Vagina (tissue), 2 donors: ENCODE results near the gene SP1. TPM values are rescaled to one million over a fixed set of nuclear protein-coding genes. Genes with fewer than 3 reads are reported as not detected.

Experiments
- DNase-seq, 2 donors: peaks; one replicate each; pipeline ENCODE4 v3.0.0-alpha.2; 2017; ENCODE audit errors: extremely low spot score in 2 of 2
- H3K27ac ChIP-seq: fragments of 200-600 bp; sonication (generic); one replicate; pipeline ENCODE4 v1.5.1; 2019
- H3K27me3 ChIP-seq: fragments of 200-600 bp; sonication (generic); one replicate; pipeline ENCODE4 v1.5.1; 2019
- H3K36me3 ChIP-seq, 2 donors: fragments of 200-600 bp; sonication (generic); one replicate each; pipeline ENCODE4 v1.5.1; 2017 to 2019
- H3K4me1 ChIP-seq: fragments of 200-600 bp; sonication (generic); one replicate; pipeline ENCODE4 v1.5.1; 2019
- H3K4me3 ChIP-seq, 2 donors: fragments of 200-600 bp; sonication (generic); 1 replicate in 1 of 2; 2 replicates in 1 of 2; pipeline ENCODE4 v1.5.1; 2016 to 2019
- H3K9me3 ChIP-seq: fragments of 200-600 bp; sonication (generic); one replicate; pipeline ENCODE4 v1.5.1; 2019
- POLR2A ChIP-seq, 2 donors: fragments of 450-650 bp; IDR thresholded peaks; one replicate each; pipeline ENCODE4 v1.6.1; 2017; ENCODE audit warnings: antibody characterized with exemption in 2 of 2, mild to moderate bottlenecking in 2 of 2, moderate library complexity in 2 of 2
- POLR2AphosphoS5 ChIP-seq, 2 donors: sonication (generic); formaldehyde crosslinking; IDR thresholded peaks; one replicate each; pipeline ENCODE4 v1.9.0; 2017; ENCODE audit warnings: antibody characterized with exemption in 2 of 2, mild to moderate bottlenecking in 2 of 2, low read depth in 1 of 2; ENCODE audit not compliant: insufficient read depth in 1 of 2
- intact Hi-C: fragments of 100-400 bp; cut with DNase I; formaldehyde crosslinking; loops from one replicate; pipeline ENCODE4 v1.15.1; 2023
- total RNA-seq: library from RNA; depleted of rRNA; stranded (reverse); fragments of >200 nt; gene quantifications from one replicate; pipeline ENCODE4 v1.2.3, GENCODE V29; 2016
- TF ChIP-seq, protein P1 (sequence below), 3 experiments: fragments of 450-650 bp in 2 of 3; fragments of 200-600 bp in 1 of 3; sonication (generic) in 1 of 3; IDR thresholded peaks; one replicate each; pipeline ENCODE4 v1.5.1; 2017 to 2019; ENCODE audit warnings: antibody characterized with exemption in 3 of 3, mild to moderate bottlenecking in 2 of 3, moderate library complexity in 2 of 3

SP1 gene
- total RNA-seq, 1 donor from 2014 or later: 76.1 TPM

DNA sequence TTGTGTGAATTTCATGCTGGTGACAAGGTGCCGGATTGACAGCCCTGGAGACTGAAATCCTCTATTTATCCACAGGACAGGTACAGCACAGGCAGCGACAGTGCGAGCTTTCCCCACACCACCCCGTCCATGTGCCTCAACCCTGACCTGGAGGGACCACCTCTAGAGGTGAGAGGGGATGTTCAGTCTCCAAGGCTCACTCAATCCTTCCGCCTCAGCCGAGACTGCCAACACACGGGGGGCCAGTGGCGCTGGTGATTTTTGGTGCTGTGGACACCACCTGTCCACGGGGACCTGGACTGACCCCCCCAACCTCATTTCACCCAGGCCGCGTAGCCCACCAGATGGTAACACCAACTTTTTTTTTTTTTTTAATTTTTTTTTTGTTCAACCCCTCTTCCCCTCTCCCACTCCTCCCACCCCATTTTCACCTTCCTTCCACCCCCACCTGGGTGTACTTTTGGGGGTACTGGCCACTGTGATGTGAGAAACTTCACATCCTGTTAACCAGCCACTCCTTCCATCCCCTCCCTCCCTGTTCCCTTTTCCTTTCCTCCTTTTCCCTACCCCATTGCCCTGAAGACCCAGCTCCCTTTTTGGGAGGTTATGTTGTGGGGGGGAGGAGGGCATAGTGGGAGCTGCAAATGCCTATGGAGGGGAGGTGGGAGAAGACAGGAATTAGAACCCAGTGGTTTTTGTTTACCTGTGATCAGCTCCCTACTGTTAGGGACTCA is 84.9 kb downstream of the SP1 start:
- Histone ChIP-seq H3K4me1 (peaks cover 12% of the 10 kb centered on the region), H3K27ac (no peak overlapping the region), H3K36me3 (peaks cover 4 to 100% of the 10 kb centered on the region in 2 donors), H3K27me3 (no peaks in the 10 kb centered on the region), H3K9me3 (no peaks in the 10 kb centered on the region), H3K4me3 (no peak overlapping the region)
- intact Hi-C loops: no loop called here
- no peak for TF ChIP-seq POLR2AphosphoS5 (IDR thresholded peaks at IDR 0.05; ENCODE audit: insufficient read depth in 1 of 2, low read depth in 1 of 2)
- TF ChIP-seq, protein P1, sequence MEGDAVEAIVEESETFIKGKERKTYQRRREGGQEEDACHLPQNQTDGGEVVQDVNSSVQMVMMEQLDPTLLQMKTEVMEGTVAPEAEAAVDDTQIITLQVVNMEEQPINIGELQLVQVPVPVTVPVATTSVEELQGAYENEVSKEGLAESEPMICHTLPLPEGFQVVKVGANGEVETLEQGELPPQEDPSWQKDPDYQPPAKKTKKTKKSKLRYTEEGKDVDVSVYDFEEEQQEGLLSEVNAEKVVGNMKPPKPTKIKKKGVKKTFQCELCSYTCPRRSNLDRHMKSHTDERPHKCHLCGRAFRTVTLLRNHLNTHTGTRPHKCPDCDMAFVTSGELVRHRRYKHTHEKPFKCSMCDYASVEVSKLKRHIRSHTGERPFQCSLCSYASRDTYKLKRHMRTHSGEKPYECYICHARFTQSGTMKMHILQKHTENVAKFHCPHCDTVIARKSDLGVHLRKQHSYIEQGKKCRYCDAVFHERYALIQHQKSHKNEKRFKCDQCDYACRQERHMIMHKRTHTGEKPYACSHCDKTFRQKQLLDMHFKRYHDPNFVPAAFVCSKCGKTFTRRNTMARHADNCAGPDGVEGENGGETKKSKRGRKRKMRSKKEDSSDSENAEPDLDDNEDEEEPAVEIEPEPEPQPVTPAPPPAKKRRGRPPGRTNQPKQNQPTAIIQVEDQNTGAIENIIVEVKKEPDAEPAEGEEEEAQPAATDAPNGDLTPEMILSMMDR (IDR thresholded peaks at IDR 0.05): no peak
- no peak for TF ChIP-seq POLR2A (IDR thresholded peaks at IDR 0.05)
- DNase-seq: no peak

DNA sequence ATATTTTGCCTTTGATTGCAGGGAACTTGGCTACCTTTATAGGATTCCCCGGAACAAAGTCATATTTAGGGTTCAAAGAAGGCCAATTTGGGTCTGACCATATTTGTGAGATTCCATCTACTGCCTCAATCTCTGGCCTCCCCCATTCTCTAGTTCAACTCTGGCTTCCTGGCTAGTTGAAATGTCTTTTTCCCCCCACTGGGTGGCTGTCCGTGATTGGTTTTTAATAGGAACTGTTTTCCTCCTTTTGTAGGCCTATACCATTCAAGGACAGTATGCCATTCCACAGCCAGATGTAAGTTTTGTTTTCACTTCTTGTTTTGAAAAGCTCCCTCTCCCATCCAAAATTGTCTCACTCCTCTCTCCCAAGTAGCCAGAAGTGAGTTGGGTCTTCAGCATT is 85.7 kb downstream of the SP1 start:
- Histone ChIP-seq H3K4me1 (peaks cover 12% of the 10 kb centered on the region), H3K4me3 (no peak overlapping the region), H3K9me3 (no peaks in the 10 kb centered on the region), H3K27me3 (no peaks in the 10 kb centered on the region), H3K27ac (no peak overlapping the region), H3K36me3 (peaks cover 4 to 100% of the 10 kb centered on the region in 2 donors)
- TF ChIP-seq, protein P1 (IDR thresholded peaks at IDR 0.05): no peak
- no peak for TF ChIP-seq POLR2AphosphoS5 (IDR thresholded peaks at IDR 0.05; ENCODE audit: insufficient read depth in 1 of 2, low read depth in 1 of 2)
- no peak for TF ChIP-seq POLR2A (IDR thresholded peaks at IDR 0.05)
- DNase-seq: no peak
- intact Hi-C loops: no loop called here

Other genes starting within 250 kb of the SP1 start
- 12.8 TPM for gene ZNF740, start 199.5 kb upstream of the SP1 start, total RNA-seq
- gene CSAD, start 199.3 kb upstream of the SP1 start, total RNA-seq: 44.9 TPM
- 3.7 TPM for gene ITGB7, start 172.9 kb upstream of the SP1 start, total RNA-seq
- gene RARG, start 148.0 kb upstream of the SP1 start, total RNA-seq: 79.1 TPM
- gene ESPL1, start 111.9 kb upstream of the SP1 start, total RNA-seq: 17.7 TPM
- 673 TPM for gene PFDN5, start 84.6 kb upstream of the SP1 start, total RNA-seq
- gene MYG1, start 80.5 kb upstream of the SP1 start, total RNA-seq: 41.5 TPM
- gene AAAS, start 58.6 kb upstream of the SP1 start, total RNA-seq: 30.9 TPM
- gene SP7, start 43.8 kb upstream of the SP1 start, total RNA-seq: not detected
- gene AMHR2, start 43.7 kb downstream of the SP1 start, total RNA-seq: 1.2 TPM
- 54.0 TPM for gene PRR13, start 61.6 kb downstream of the SP1 start, total RNA-seq
- 488 TPM for gene PCBP2, start 71.9 kb downstream of the SP1 start, total RNA-seq
- gene MAP3K12, start 119.3 kb downstream of the SP1 start, total RNA-seq: 21.9 TPM
- 17.7 TPM for gene TARBP2, start 121.1 kb downstream of the SP1 start, total RNA-seq
- gene NPFF, start 127.3 kb downstream of the SP1 start, total RNA-seq: not detected
- 34.9 TPM for gene ATF7, start 246.2 kb downstream of the SP1 start, total RNA-seq